NCI-H82 treated with DMSO at 0.1 percent for 48 hours (cell line): ENCODE data around the gene CAMK2A.

ENCODE experiments used
- DNase-seq: peaks from one replicate; lab custom pipeline; 2025; ENCODE audit not compliant: unreplicated experiment; lab: John Stamatoyannopoulos, UW

The CAMK2A gene

GRCh38 chr5:150215979-150216944 lies 73.3 kb downstream of the CAMK2A start:
- DNase-seq = no peak

GRCh38 chr5:150214289-150214688 lies 75.3 kb downstream of the CAMK2A start:
- DNase-seq = no peak

- no peak for DNase-seq
These were observed 76.0 kb downstream of the CAMK2A start for GRCh38 chr5:150213530-150213929.

GRCh38 chr5:150211156-150212030 lies 78.2 kb downstream of the CAMK2A start:
- no peak for DNase-seq

GRCh38 chr5:150210644-150211043 lies 78.9 kb downstream of the CAMK2A start:
- no peak for DNase-seq

- no peak for DNase-seq
These were observed 80.4 kb downstream of the CAMK2A start for GRCh38 chr5:150209099-150209635.

- DNase-seq = no peak
These were observed 81.1 kb downstream of the CAMK2A start for GRCh38 chr5:150208187-150209098.

- DNase-seq = no peak
These were observed 82.8 kb downstream of the CAMK2A start for GRCh38 chr5:150206779-150207115.

- no peak for DNase-seq
These were observed 83.3 kb downstream of the CAMK2A start for GRCh38 chr5:150206098-150206778.

GRCh38 chr5:150204590-150204960 lies 85.0 kb downstream of the CAMK2A start:
- DNase-seq = no peak

GRCh38 chr5:150203832-150204589 lies 85.6 kb downstream of the CAMK2A start:
- DNase-seq = no peak

GRCh38 chr5:150202501-150202900 lies 87.1 kb downstream of the CAMK2A start:
- DNase-seq = no peak

GRCh38 chr5:150197476-150197875 lies 92.1 kb downstream of the CAMK2A start:
- DNase-seq = no peak

GRCh38 chr5:150196986-150197385 lies 92.6 kb downstream of the CAMK2A start:
- no peak for DNase-seq

GRCh38 chr5:150196514-150196913 lies 93.1 kb downstream of the CAMK2A start:
- no peak for DNase-seq

- DNase-seq = no peak
These were observed 93.7 kb downstream of the CAMK2A start for GRCh38 chr5:150195736-150196485.

GRCh38 chr5:150192462-150192861 lies 97.1 kb downstream of the CAMK2A start:
- DNase-seq = no peak

- DNase-seq = no peak
These were observed 98.6 kb downstream of the CAMK2A start for GRCh38 chr5:150190987-150191386.
